Effector memory CD8-positive, alpha-beta T cell (primary cell): ENCODE results near the gene ATP4B.
"Not testable (repeated sequence)": the region's sequence is repeated elsewhere in the genome, so short reads cannot be mapped to it uniquely, and the experiment has no call there.

Experiments
- ATAC-seq: fragments of 150-1000 bp; cut with Tn5 transposase; replicated peaks from 2 replicates; pipeline ENCODE4 v1.10.0; 2021; ENCODE audit warnings: mild to moderate bottlenecking, moderate library complexity
- DNase-seq, 3 experiments: peaks; one replicate each; pipeline ENCODE4 v3.0.0; 2021
- H3K27ac Mint-ChIP-seq, 2 donors: one replicate each; pipeline ENCODE4 v1.8.0; 2022; ENCODE audit warnings: mild to moderate bottlenecking in 2 of 2, mixed read lengths in 2 of 2, moderate library complexity in 2 of 2
- H3K27me3 Mint-ChIP-seq, 2 donors: one replicate each; pipeline ENCODE4 v1.8.0; 2022; ENCODE audit warnings: mixed read lengths in 2 of 2
- H3K36me3 Mint-ChIP-seq: one replicate; pipeline ENCODE4 v1.8.0; 2022; ENCODE audit warnings: mild to moderate bottlenecking, moderate library complexity, mixed read lengths; ENCODE audit not compliant: insufficient read depth
- H3K4me1 Mint-ChIP-seq, 2 donors: one replicate each; pipeline ENCODE4 v1.8.0; 2022; ENCODE audit warnings: low read depth in 2 of 2, mixed read lengths in 2 of 2
- H3K4me3 Mint-ChIP-seq, 2 donors: one replicate each; pipeline ENCODE4 v1.8.0; 2022; ENCODE audit warnings: mild to moderate bottlenecking in 2 of 2, mixed read lengths in 2 of 2, moderate library complexity in 2 of 2
- H3K9me3 Mint-ChIP-seq, 2 donors: one replicate each; pipeline ENCODE4 v1.8.0; 2022; ENCODE audit warnings: mixed read lengths in 2 of 2

Gene ATP4B

GRCh38 chr13:113622791-113623490 is 35.1 kb downstream of the ATP4B start:
- peaks cover 0 to 5% of the 10 kb centered on the region in 2 donors for H3K4me1 Mint-ChIP-seq
- no peaks in the 10 kb centered on the region for H3K27me3 Mint-ChIP-seq
- ATAC-seq (no peak), DNase-seq (no peak)
- H3K9me3 Mint-ChIP-seq, result no peaks in the 10 kb centered on the region
- no peak overlapping the region for H3K4me3 Mint-ChIP-seq
- peak overlapping the region in 1 of 2 donors; percentile 51 for H3K27ac Mint-ChIP-seq
- peaks cover 13% of the 10 kb centered on the region for H3K36me3 Mint-ChIP-seq

GRCh38 chr13:113621986-113622550 is 35.9 kb downstream of the ATP4B start:
- not testable (repeated sequence) for H3K9me3 Mint-ChIP-seq, H3K4me1 Mint-ChIP-seq, ATAC-seq, H3K27me3 Mint-ChIP-seq, H3K4me3 Mint-ChIP-seq, DNase-seq
- H3K36me3 Mint-ChIP-seq, result peaks cover 11% of the 10 kb centered on the region
- peak overlapping the region in 1 of 2 donors; percentile 24 for H3K27ac Mint-ChIP-seq

- peaks cover 10% of the 10 kb centered on the region for H3K36me3 Mint-ChIP-seq
- H3K9me3 Mint-ChIP-seq, H3K4me3 Mint-ChIP-seq, H3K27ac Mint-ChIP-seq, ATAC-seq, H3K27me3 Mint-ChIP-seq, H3K4me1 Mint-ChIP-seq, DNase-seq: not testable (repeated sequence)
Measured at GRCh38 chr13:113621498-113621897, 36.5 kb downstream of the ATP4B start.

DNA sequence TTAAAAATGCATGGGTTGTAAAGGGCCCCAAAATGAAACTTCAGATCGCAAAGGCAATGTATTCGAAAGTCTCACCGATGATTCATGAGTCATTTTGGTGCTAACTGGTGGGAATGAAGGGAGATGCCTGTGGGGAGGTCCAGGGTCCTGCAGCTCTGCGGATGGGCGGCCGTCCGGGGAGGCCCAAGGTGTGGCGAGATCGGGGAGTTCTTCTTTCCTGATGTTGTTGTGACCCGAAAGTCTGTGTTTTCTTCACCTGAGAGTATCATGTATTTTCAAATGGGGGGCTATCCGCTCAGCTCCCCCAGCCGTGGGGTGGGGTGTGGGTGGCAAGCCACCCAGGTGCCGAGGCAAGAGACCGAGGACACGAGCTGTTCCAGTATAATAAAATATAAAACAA is 37.0 kb downstream of the ATP4B start:
- no peak overlapping the region for H3K4me3 Mint-ChIP-seq
- no peak overlapping the region for H3K27ac Mint-ChIP-seq
- no peaks in the 10 kb centered on the region for H3K9me3 Mint-ChIP-seq
- H3K27me3 Mint-ChIP-seq, result no peaks in the 10 kb centered on the region
- DNase-seq, result no peak
- peaks cover 14% of the 10 kb centered on the region for H3K36me3 Mint-ChIP-seq
- no peak for ATAC-seq
- H3K4me1 Mint-ChIP-seq, result peaks cover 0 to 8% of the 10 kb centered on the region in 2 donors

DNA sequence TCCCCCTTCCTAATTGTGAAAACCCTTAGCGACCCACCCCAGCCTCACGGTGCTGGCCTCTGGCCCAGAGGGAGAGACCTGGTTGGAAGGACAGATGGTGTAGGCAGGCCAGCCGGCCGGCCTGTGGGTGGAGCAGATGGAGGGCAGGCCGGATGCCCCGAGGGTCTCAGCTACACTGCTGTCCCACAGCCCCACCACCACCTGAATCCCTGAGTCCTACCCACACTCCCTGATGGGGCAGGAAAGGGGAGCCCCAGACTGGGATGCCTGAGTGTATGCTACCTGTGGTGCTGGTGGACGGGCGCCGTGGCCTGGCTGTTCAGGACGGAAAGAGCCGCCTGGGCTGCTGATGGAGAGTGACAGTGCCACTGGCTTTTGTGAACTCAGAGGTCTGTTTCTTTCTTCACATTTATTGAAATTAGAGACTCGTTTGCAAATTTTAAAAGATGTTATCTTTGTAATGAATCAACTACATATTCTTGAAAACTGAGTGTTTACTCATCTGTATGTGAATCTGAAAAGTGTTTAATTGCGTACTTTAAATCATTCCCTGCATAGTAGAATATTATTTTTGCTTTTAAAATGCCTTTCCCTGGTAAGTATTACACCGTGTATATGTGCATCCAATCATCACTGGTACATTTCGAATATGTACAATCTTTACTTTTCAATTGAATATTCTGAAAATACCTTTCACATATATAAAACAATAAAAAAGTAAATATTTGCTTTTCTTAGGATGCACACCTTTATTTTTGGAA is 37.8 kb downstream of the ATP4B start:
- no peak overlapping the region for H3K27ac Mint-ChIP-seq
- no peak for DNase-seq
- no peak for ATAC-seq
- peaks cover 16% of the 10 kb centered on the region for H3K36me3 Mint-ChIP-seq
- H3K9me3 Mint-ChIP-seq, result no peaks in the 10 kb centered on the region
- H3K4me3 Mint-ChIP-seq, result no peak overlapping the region
- H3K27me3 Mint-ChIP-seq, result no peaks in the 10 kb centered on the region
- H3K4me1 Mint-ChIP-seq, result peaks cover 0 to 8% of the 10 kb centered on the region in 2 donors

GRCh38 chr13:113618455-113618854 is 39.5 kb downstream of the ATP4B start:
- no peak for DNase-seq
- Mint-ChIP-seq H3K36me3 (peaks cover 12% of the 10 kb centered on the region), H3K27me3 (no peaks in the 10 kb centered on the region), H3K4me1 (peaks cover 0 to 8% of the 10 kb centered on the region in 2 donors), H3K4me3 (no peak overlapping the region), H3K27ac (peak overlapping the region in 1 of 2 donors; percentile 67), H3K9me3 (no peaks in the 10 kb centered on the region)
- ATAC-seq, result no peak

GRCh38 chr13:113617961-113618360 is 40.0 kb downstream of the ATP4B start:
- H3K9me3 Mint-ChIP-seq, result no peaks in the 10 kb centered on the region
- ATAC-seq (no peak), DNase-seq (no peak)
- peaks cover 12% of the 10 kb centered on the region for H3K36me3 Mint-ChIP-seq
- peaks cover 0 to 8% of the 10 kb centered on the region in 2 donors for H3K4me1 Mint-ChIP-seq
- no peaks in the 10 kb centered on the region for H3K27me3 Mint-ChIP-seq
- H3K27ac Mint-ChIP-seq, result peak overlapping the region in 1 of 2 donors; percentile 67
- no peak overlapping the region for H3K4me3 Mint-ChIP-seq

DNA sequence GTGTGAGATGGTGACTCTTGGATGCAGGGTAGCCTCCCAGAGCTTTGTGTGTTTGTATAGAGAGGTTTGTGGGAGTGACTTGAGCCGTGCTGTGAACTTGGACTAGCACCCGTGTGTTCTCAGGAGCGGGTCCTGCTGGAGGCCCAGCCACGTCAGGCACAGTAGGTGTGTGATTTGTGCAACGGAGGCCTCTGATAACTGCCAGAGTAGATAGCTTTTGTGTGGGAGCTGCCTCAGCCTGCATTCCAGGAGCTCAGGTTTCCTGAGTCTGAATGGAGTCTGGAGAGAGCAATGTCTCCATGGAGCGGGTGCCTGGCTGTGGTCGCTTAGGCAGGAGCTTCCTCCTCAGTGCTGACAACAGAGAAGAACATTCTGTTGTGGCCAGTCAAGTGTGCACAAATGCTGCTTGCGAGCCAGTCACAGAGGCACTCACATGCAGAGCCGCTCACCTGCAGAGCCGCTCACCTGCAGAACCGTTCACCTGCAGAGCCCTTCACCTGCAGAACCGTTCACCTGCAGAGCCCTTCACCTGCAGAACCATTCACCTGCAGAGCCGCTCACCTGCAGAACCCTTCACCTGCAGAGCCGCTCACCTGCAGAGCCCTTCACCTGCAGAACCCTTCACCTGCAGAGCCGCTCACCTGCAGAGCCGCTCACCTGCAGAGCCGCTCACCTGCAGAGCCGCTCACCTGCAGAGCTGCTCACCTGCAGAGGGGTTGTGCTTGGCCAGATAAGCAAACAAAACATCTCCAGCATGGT is 40.8 kb downstream of the ATP4B start:
- no peaks in the 10 kb centered on the region for H3K9me3 Mint-ChIP-seq
- no peaks in the 10 kb centered on the region for H3K27me3 Mint-ChIP-seq
- peaks cover 12% of the 10 kb centered on the region for H3K36me3 Mint-ChIP-seq
- peaks cover 0 to 8% of the 10 kb centered on the region in 2 donors for H3K4me1 Mint-ChIP-seq
- DNase-seq (no peak), ATAC-seq (no peak)
- no peak overlapping the region for H3K4me3 Mint-ChIP-seq
- H3K27ac Mint-ChIP-seq, result no peak overlapping the region

DNA sequence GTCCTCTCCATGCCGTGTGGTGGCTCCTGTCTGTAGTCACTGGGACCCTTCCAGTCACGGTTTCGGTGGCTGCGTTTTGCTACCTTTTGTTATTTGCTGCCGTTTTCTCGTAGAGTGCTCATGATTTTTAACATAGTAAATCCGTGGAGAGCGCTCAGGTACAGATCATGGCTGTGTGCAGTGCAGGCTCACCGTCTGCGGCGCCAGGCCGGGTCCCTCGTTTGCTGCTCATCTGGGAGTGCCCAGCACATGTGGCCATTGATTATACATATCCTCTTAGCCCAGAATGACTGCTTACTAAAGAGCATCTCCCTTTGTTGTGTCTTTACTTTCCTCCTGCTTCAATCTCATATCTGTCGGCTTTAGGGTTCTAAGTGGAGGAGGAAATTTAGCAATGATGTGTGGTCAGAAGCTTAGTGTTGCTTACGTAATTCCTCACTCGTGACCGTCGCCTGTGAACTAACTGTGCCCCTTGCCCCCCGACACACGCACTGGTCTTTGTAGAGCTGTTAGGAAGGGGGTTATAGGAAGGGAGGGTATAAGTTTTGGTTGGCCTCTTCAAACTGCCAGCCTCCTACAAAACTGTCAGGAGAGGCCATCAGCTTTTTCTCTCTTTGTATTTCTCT is 41.6 kb downstream of the ATP4B start:
- Mint-ChIP-seq H3K27me3 (no peaks in the 10 kb centered on the region), H3K9me3 (no peaks in the 10 kb centered on the region), H3K27ac (no peak overlapping the region), H3K36me3 (peaks cover 12% of the 10 kb centered on the region), H3K4me1 (peaks cover 0 to 10% of the 10 kb centered on the region in 2 donors), H3K4me3 (no peak overlapping the region)
- no peak for DNase-seq
- ATAC-seq, result no peak

- Mint-ChIP-seq H3K4me3 (no peak overlapping the region), H3K4me1 (peaks cover 0 to 12% of the 10 kb centered on the region in 2 donors), H3K27me3 (no peaks in the 10 kb centered on the region), H3K9me3 (no peaks in the 10 kb centered on the region), H3K27ac (no peak overlapping the region), H3K36me3 (peaks cover 8% of the 10 kb centered on the region)
- ATAC-seq (no peak), DNase-seq (no peak)
Measured at GRCh38 chr13:113613789-113614379, 44.1 kb downstream of the ATP4B start.

GRCh38 chr13:113612607-113613006 is 45.4 kb downstream of the ATP4B start:
- peaks cover 9% of the 10 kb centered on the region for H3K36me3 Mint-ChIP-seq
- ATAC-seq, result no peak
- no peak overlapping the region for H3K4me3 Mint-ChIP-seq
- H3K27me3 Mint-ChIP-seq, result no peaks in the 10 kb centered on the region
- peak overlapping the region in 1 of 2 donors; percentile 56 for H3K27ac Mint-ChIP-seq
- H3K9me3 Mint-ChIP-seq, result no peaks in the 10 kb centered on the region
- H3K4me1 Mint-ChIP-seq, result peaks cover 0 to 14% of the 10 kb centered on the region in 2 donors
- DNase-seq, result no peak

- no peak overlapping the region for H3K4me3 Mint-ChIP-seq
- H3K27me3 Mint-ChIP-seq, result no peaks in the 10 kb centered on the region
- H3K36me3 Mint-ChIP-seq, result peaks cover 9% of the 10 kb centered on the region
- no peak for ATAC-seq
- no peaks in the 10 kb centered on the region for H3K9me3 Mint-ChIP-seq
- H3K4me1 Mint-ChIP-seq, result peaks cover 0 to 15% of the 10 kb centered on the region in 2 donors
- H3K27ac Mint-ChIP-seq, result peak overlapping the region in 1 of 2 donors; percentile 56
- no peak for DNase-seq
Measured at GRCh38 chr13:113611996-113612395, 46.0 kb downstream of the ATP4B start.
